Left lung (tissue), 10 donors: ENCODE data around the gene CADM4. TPM values are rescaled to one million over a fixed set of nuclear protein-coding genes. Genes with fewer than 3 reads are reported as not detected.
"Not testable (repeated sequence)": the region's sequence is repeated elsewhere in the genome, so short reads cannot be mapped to it uniquely, and the experiment has no call there.

ENCODE experiments used
- ATAC-seq: fragments of 200-7000 bp; cut with Tn5 transposase; one replicate; pipeline ENCODE4 v1.9.1; 2020; ENCODE audit warnings: moderate library complexity
- DNase-seq, 4 donors: peaks; one replicate each; pipeline ENCODE4 v3.0.0-alpha.2; 2013 to 2020
- H3K27ac ChIP-seq, 2 donors: fragments of 200-600 bp; sonication (generic) in 1 of 2; one replicate each; pipeline versions ENCODE4 v1.5.0 to v1.8.0; 2020 to 2021
- H3K27me3 ChIP-seq, 2 donors: fragments of 200-600 bp; sonication (generic) in 1 of 2; one replicate each; pipeline versions ENCODE4 v1.5.0 to v1.8.0; 2020 to 2021
- H3K36me3 ChIP-seq, 2 donors: fragments of 200-600 bp; sonication (generic) in 1 of 2; one replicate each; pipeline versions ENCODE4 v1.5.0 to v1.8.0; 2020 to 2021
- H3K4me1 ChIP-seq, 2 donors: fragments of 200-600 bp; one replicate each; pipeline ENCODE4 v1.8.0; 2021
- H3K4me3 ChIP-seq, 2 donors: fragments of 200-600 bp; sonication (generic) in 1 of 2; one replicate each; pipeline versions ENCODE4 v1.5.0 to v1.8.0; 2020 to 2021; ENCODE audit warnings: mild to moderate bottlenecking in 1 of 2
- H3K9me3 ChIP-seq, 2 donors: fragments of 200-600 bp; sonication (generic) in 1 of 2; one replicate each; pipeline versions ENCODE4 v1.5.0 to v1.8.0; 2020 to 2021
- CTCF ChIP-seq, 2 donors: fragments of 200-600 bp; sonication (generic) in 1 of 2; IDR thresholded peaks; one replicate each; pipeline versions ENCODE4 v1.5.0 to v1.8.0; 2021; ENCODE audit warnings: antibody characterized with exemption in 2 of 2
- intact Hi-C, 2 donors: fragments of 100-400 bp; cut with DNase I; formaldehyde crosslinking; loops; one replicate each; pipeline versions ENCODE4 v1.11.2 to v1.14.2; 2022
- polyA plus RNA-seq, 6 donors: library from polyadenylated mRNA; unstranded; fragments of 120-200 nt; gene quantifications; one replicate each; pipeline ENCODE4 v1.2.1, GENCODE V29; 2013; ENCODE audit not compliant: insufficient read length in 6 of 6
- total RNA-seq, 2 donors: library from RNA; stranded (reverse); fragmentation: NEBNext Ultra II Directional; extraction: Animal tissue kit (Norgen Biotek cat#: 25700); gene quantifications; one replicate each; pipeline ENCODE4 v1.2.1, GENCODE V29; 2021
- donor health status: DM: no; HTN: yes; CAD: no.
- donor health status: DM: no; HTN: no; CAD: no.

The CADM4 gene
- total and polyA plus RNA-seq, 8 donors, result 4.7 to 24.0 (median 19.6) TPM

GRCh38 chr19:43641333-43641732 lies 1.7 kb upstream of the CADM4 start:
- DNase-seq (no peak), ATAC-seq (no peak)
- TF ChIP-seq CTCF (IDR thresholded peaks at IDR 0.05), result no peak
- peaks cover 0 to 46% of the 10 kb centered on the region in 2 donors for H3K27me3 ChIP-seq
- H3K4me3 ChIP-seq, result no peak overlapping the region
- peaks cover 0 to 8% of the 10 kb centered on the region in 2 donors for H3K36me3 ChIP-seq
- no peak overlapping the region for H3K27ac ChIP-seq
- intact Hi-C loops, result loop anchor here in 1 of 2 donors (10.0 kb wide), 1 partner anchor 87 kb away; no protein-coding TSS in a partner anchor
- no peaks in the 10 kb centered on the region for H3K9me3 ChIP-seq
- H3K4me1 ChIP-seq, result peaks cover 7% of the 10 kb centered on the region in 2 donors

GRCh38 chr19:43640424-43640757 lies 741 bp upstream of the CADM4 start:
- Histone ChIP-seq H3K27me3 (peaks cover 0 to 52% of the 10 kb centered on the region in 2 donors), H3K36me3 (no peaks in the 10 kb centered on the region), H3K4me3 (peak overlapping the region; percentile 27 to 40), H3K27ac (no peak overlapping the region), H3K4me1 (peaks cover 7% of the 10 kb centered on the region in 2 donors), H3K9me3 (no peaks in the 10 kb centered on the region)
- intact Hi-C loops, result loop anchor here in 1 of 2 donors (10.0 kb wide), 1 partner anchor 86 kb away; no protein-coding TSS in a partner anchor
- DNase-seq (no peak), ATAC-seq (peak; percentile 12)
- no peak for TF ChIP-seq CTCF (IDR thresholded peaks at IDR 0.05)

DNA sequence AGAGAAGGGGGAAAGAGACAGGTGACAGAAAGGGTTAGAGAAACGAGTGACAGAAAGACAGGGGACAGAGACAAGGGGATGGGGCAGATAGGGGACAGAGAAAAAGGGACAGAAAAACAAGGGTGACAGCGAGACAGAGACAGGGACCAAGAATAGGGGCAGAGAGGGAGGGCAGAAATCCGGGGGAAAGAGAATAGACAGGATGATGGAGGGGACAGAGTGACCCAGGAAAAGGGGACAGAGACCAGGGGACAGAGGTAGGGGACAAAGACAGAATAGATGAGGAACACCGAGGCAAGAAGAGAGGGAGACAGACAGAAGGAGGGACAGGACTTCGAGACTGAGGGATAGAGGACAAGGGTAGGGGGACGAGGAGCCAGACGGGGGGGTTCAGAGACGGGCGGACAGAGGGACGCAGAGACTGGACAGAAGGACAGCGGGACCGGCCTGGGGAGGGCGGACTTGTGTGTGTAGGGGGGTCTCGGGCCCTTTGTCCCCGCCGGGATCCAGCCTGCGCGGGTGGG lies 593 bp downstream of the CADM4 start:
- ATAC-seq, result no peak
- Histone ChIP-seq H3K27me3 (peaks cover 0 to 61% of the 10 kb centered on the region in 2 donors), H3K27ac (no peak overlapping the region), H3K9me3 (no peaks in the 10 kb centered on the region), H3K4me1 (peaks cover 7% of the 10 kb centered on the region in 2 donors), H3K4me3 (peak overlapping the region in 1 of 2 donors; percentile 24), H3K36me3 (no peaks in the 10 kb centered on the region)
- intact Hi-C loops, result no loop called here
- no peak for TF ChIP-seq CTCF (IDR thresholded peaks at IDR 0.05)
- no peak for DNase-seq

GRCh38 chr19:43638214-43638994 lies 1.2 kb downstream of the CADM4 start:
- intact Hi-C loops, result no loop called here
- Histone ChIP-seq H3K27ac (no peak overlapping the region), H3K9me3 (no peaks in the 10 kb centered on the region), H3K4me1 (peaks cover 7% of the 10 kb centered on the region in 2 donors), H3K27me3 (peaks cover 0 to 66% of the 10 kb centered on the region in 2 donors), H3K36me3 (no peaks in the 10 kb centered on the region), H3K4me3 (no peak overlapping the region)
- no peak for TF ChIP-seq CTCF (IDR thresholded peaks at IDR 0.05)
- DNase-seq, result no peak
- no peak for ATAC-seq

DNA sequence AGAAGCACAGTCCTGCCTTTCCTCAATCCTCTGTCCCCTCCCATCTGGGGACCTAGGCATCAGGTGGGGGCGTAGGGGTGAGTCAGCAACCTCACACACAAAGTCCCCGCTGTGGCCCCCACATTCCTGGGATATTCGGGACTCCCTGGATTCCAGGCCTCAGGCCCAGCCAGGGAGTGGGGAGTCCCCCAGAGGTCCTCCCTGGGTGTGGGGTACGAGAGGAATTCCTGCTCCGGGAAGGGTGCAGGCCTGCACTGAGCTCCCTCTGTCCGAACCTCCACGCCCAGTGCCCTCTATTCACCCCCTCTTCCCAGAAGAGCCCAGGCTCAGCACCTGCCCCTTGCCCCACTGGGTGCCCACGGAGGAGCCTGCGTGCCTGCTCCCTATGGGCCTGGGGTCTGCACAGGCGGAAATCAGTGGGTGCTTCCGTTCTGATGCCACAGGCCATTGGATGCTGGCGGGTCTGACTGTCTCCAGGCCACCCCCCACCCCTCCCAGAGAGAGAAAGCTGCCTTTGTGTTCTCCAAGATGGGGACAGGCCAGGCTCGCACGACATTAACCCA lies 3.4 kb downstream of the CADM4 start:
- peaks cover 7% of the 10 kb centered on the region in 2 donors for H3K4me1 ChIP-seq
- TF ChIP-seq CTCF (IDR thresholded peaks at IDR 0.05), result no peak
- H3K27me3 ChIP-seq, result peaks cover 0 to 62% of the 10 kb centered on the region in 2 donors
- no peaks in the 10 kb centered on the region for H3K36me3 ChIP-seq
- ATAC-seq (no peak), DNase-seq (no peak)
- no peaks in the 10 kb centered on the region for H3K9me3 ChIP-seq
- no peak overlapping the region for H3K4me3 ChIP-seq
- no peak overlapping the region for H3K27ac ChIP-seq
- intact Hi-C loops, result no loop called here

DNA sequence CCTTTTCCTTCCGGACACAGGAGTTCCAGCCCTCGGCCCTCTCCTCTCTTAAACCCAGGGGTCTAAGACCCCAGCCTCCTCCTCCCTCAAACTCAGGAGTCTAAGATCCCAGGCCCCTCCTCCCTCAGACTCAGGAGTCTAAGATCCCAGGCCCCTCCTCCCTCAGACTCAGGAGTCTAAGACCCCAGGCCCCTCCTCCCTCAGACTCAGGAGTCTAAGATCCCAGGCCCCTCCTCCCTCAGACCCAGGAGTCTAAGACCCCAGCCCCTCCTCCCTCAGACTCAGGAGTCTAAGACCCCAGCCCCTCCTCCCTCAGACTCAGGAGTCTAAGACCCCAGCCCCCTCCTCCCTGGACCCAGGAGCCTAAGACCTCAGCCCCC lies 4.1 kb downstream of the CADM4 start:
- intact Hi-C loops, H3K4me1 ChIP-seq, ATAC-seq, DNase-seq, H3K27ac ChIP-seq, H3K36me3 ChIP-seq, H3K4me3 ChIP-seq, H3K9me3 ChIP-seq: not testable (repeated sequence)
- peaks cover 0 to 55% of the 10 kb centered on the region in 2 donors for H3K27me3 ChIP-seq
